Activated T-cell treated with anti-CD3 and anti-CD28 coated beads, Interleukin-2, amount 50 U/mL, for 4 hours (primary cell): ENCODE results near the gene ECPAS. TPM values are rescaled to one million over a fixed set of nuclear protein-coding genes. Genes with fewer than 3 reads are reported as not detected.

Experiments
- total RNA-seq, 3 donors: library from RNA; stranded (reverse); gene quantifications; one replicate each; pipeline ENCODE4 v1.2.1, GENCODE V29; 2021

ECPAS gene
- total RNA-seq, 3 donors from 2014 or later, result 95.1 to 98.4 (median 97.9) TPM

Other genes with a start within 250 kb of the ECPAS start
- not detected for gene OR2K2, start 154.2 kb downstream of the ECPAS start, total RNA-seq
- 1 to 10 TPM; 1.1 to 1.8 (median 1.2) TPM for gene ZNF483, start 40.8 kb upstream of the ECPAS start, total RNA-seq
- under 1 TPM; 0.26 to 0.73 (median 0.38) TPM for gene PTGR1, start 115.3 kb upstream of the ECPAS start, total RNA-seq
- 1 to 10 TPM; 5.0 to 6.7 (median 6.5) TPM for gene DNAJC25, start 147.0 kb upstream of the ECPAS start, total RNA-seq
- gene GNG10, start 177.2 kb upstream of the ECPAS start, total RNA-seq, result 10 to 100 TPM; 18.8 to 20.4 (median 20.2) TPM